Epithelial cell of prostate (primary cell): ENCODE data around the gene EME1.

Experiments used
- DNase-seq: peaks from one replicate; pipeline ENCODE4 v3.0.0-alpha.2; 2011; ENCODE audit warnings: low read depth, low spot score
- H3K27ac ChIP-seq: fragments of 450-650 bp; 2 replicates; pipeline ENCODE4 v1.5.1; 2017; ENCODE audit warnings: mild to moderate bottlenecking

EME1 gene

GRCh38 chr17:50347117-50347893 is 25.7 kb upstream of the EME1 start:
- DNase-seq = no peak

GRCh38 chr17:50347894-50348291 is 25.1 kb upstream of the EME1 start:
- H3K27ac ChIP-seq = no peak overlapping the region
- DNase-seq = no peak

More at GRCh38 chr17:50347117-50347893, 25.7 kb upstream of the EME1 start:
- H3K27ac ChIP-seq = peak overlapping the region; percentile 40

DNA sequence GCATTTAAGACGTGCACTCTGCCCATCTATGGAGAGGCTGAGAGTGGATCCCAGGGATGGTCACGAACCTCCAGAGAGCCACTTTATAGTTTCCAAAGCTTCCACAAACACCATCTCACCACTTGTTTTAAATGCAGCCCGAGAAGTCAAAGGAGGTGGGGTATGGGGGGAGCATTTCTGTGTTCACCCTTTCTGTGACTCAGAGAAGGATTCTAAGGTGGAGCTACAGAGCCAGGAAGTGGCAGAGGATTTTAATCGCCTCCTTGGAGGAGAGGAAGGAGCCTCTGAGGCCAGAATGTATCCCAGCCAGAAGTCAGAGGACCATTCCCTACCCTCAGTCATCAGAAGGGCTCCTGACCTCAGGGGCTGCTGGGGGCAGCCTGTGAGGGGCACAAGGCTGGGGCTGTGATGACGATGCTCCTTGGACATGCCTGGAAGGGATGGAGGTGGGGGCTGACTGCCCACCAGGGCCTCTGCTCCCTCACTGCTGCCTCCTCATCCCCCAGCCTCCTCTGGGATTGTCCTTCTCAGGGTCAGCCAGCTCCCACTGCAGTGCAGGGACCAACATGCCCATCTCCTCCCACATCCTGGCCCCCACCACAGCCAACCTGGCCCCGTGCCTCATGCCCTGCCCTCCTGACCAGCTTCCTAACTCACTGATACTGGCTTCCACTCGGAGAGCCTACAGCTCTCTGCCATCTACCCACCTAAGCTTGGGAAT is 24.3 kb upstream of the EME1 start:
- no peak overlapping the region for H3K27ac ChIP-seq
- DNase-seq = no peak

- DNase-seq = no peak
- H3K27ac ChIP-seq = no peak overlapping the region
Observed at GRCh38 chr17:50349243-50349600, 23.8 kb upstream of the EME1 start.

- H3K27ac ChIP-seq = no peak overlapping the region
- no peak for DNase-seq
Observed at GRCh38 chr17:50350733-50351132, 22.3 kb upstream of the EME1 start.

- DNase-seq = no peak
Observed at GRCh38 chr17:50352072-50352692, 20.8 kb upstream of the EME1 start.

DNA sequence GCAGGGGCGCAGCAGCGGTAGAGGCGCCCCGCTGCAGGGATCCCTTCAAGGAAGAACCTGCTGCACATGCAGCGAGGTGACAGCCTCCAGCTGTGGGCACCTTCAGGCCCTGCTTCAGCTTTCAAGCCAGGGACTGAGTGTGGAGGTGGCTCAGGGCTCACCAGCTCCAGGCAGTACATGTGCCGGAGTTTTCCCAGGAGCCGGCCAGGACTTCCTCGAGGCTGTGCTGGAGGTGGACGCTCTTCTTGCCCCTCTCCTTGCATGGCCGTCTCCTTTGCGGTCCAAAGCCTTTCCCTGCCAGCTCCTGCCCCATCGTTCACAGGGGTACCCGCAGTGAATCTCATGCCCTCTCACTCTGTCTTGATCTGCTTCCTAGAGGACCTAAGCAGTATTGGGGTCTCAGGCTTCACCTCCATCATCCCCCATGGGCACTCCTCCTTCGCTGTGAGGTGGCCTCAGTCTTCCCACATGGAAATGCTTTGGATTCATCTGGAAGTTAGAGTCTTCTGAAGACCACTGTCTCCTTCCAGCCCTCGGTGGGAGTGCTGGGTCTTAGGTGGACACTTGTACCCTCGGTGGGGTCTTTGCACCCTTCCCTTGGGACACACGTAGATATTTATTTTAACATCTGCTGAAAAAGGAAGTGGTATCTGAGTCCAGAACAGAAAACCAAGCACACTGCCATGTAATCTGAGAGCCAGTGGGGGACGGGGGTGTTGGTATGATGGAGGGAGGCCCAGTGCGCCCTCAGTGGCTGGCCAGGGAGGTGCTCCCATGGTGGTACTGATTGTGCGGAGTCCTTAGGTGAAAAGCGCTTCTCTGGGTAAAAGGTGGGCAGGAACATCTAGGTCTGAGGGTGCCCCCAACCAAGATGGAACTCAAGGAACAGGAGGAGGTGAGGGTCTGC is 20.1 kb upstream of the EME1 start:
- no peak for DNase-seq
- no peak overlapping the region for H3K27ac ChIP-seq

More at GRCh38 chr17:50352072-50352692, 20.8 kb upstream of the EME1 start:
- no peak overlapping the region for H3K27ac ChIP-seq

- no peak overlapping the region for H3K27ac ChIP-seq
- no peak for DNase-seq
Observed at GRCh38 chr17:50353600-50354195, 19.3 kb upstream of the EME1 start.

DNA sequence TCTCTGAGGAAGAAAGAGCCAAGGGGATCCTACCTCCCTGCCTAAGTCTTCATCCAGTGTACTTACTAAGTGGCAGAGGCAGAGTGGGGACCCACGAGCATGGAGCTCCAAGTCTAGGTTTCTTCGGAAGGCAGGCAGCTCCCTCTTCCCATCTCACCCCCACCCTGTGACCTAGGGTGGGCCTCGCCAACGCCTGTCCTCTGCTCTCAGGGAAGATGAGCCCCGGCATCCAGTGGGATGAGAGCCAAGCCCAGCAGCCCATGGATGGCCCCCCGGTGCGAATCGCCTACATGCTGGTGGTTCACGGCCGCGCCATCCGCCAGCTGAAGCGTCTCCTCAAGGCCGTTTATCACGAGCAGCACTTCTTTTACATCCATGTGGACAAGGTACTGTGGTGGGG is 18.8 kb upstream of the EME1 start:
- DNase-seq = no peak
- H3K27ac ChIP-seq = no peak overlapping the region

GRCh38 chr17:50354776-50355175 is 18.3 kb upstream of the EME1 start:
- no peak for DNase-seq
- no peak overlapping the region for H3K27ac ChIP-seq

- no peak for DNase-seq
Observed at GRCh38 chr17:50355336-50355700, 17.7 kb upstream of the EME1 start.

GRCh38 chr17:50355701-50356341 is 17.2 kb upstream of the EME1 start:
- no peak for DNase-seq
- no peak overlapping the region for H3K27ac ChIP-seq

More at GRCh38 chr17:50355336-50355700, 17.7 kb upstream of the EME1 start:
- no peak overlapping the region for H3K27ac ChIP-seq

DNA sequence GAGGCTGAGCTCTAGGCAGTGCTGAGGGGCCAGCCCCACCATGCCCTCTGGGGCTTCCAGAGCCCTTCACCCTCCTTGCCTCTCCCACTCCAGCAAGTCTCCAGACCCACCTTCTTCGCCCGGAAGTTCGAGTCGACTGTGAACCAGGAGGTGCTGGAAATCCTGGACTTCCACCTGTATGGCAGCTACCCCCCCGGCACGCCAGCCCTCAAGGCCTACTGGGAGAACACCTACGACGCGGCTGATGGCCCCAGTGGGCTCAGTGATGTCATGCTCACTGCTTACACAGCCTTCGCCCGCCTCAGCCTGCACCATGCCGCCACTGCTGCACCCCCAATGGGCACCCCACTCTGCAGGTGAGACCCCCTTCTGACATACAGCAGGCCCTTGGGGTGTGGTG is 16.6 kb upstream of the EME1 start:
- H3K27ac ChIP-seq = no peak overlapping the region
- DNase-seq = no peak

GRCh38 chr17:50356892-50357510 is 16.0 kb upstream of the EME1 start:
- no peak for DNase-seq
- H3K27ac ChIP-seq = no peak overlapping the region

DNA sequence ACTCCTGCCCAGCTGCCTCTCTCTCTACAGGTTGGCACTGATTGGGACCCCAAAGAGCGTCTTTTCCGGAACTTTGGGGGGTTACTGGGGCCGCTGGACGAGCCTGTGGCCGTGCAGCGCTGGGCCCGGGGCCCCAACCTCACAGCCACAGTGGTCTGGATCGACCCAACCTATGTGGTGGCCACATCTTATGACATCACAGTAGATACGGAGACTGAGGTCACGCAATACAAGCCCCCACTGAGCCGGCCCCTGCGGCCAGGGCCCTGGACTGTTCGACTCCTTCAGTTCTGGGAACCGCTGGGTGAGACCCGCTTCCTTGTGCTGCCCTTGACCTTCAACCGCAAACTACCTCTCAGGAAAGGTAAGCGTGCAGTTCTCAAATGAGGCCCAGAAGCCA is 14.9 kb upstream of the EME1 start:
- no peak overlapping the region for H3K27ac ChIP-seq

DNA sequence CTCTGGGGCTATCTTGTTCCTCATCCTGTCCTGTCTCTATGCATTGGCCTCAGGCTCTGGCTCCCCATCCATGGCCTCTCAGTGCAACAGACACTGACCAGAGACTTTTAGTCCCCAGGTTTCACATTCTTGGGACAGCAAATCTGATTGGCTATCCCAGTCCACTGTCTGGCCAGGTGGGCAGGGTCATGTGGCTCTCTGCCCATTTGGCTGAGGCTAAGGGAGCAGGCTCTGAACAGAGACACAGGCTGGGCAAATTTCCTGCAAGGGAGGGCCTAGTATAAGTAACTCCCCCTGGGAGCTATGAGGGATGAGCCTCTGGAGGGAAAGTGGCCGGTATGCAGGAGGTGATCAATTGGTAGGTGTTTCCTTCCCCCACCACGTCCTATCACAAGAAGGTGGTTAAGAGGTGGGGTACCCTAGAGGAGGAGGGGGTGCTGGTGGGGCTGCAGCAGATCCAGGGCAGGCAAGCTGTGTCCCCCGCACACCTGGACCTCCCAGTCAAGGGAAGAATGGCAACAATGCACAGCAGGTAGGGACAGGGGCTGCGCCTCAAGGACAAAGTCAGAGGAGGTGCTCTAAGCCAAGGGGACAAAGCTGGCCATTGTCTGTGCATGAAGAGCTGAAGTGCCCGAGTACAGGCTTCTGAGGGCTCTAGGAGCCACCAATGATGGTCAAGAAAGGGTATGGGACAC is 13.9 kb upstream of the EME1 start:
- no peak for DNase-seq
- H3K27ac ChIP-seq = no peak overlapping the region

More for the DNA sequence above, 14.9 kb upstream of the EME1 start:
- DNase-seq = no peak

GRCh38 chr17:50359998-50360461 is 13.0 kb upstream of the EME1 start:
- no peak overlapping the region for H3K27ac ChIP-seq
- DNase-seq = no peak

DNA sequence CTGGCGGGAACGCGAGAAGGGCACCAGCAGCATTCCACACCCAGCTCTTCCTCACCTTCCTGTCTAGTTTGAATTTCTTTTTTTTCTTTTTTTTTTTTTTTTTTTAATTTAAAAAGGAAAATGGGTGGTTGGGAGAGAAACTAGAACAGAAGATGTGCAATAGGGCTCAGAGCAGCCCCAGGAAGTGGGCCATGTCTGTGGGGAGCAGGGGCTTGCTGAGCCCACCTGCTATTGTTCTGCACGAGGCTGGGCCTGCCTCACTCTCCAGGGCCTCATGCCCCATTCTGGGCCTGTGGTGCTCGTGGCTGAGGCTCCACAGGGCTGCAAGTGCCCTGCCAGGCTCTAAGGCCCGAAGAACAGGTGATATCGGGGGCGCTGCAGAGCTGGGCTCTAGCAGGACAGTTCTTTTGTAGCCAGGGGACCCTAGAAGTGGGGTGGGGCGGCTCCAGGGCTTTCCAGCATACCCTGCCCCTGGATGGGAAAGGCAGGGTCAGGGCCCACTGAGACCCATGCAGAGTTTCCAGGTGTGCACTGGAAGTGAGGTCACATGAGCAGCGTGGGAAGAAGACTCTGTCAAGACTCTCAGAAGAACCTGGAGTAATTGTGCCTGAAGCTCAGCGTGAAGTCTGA is 12.4 kb upstream of the EME1 start:
- DNase-seq = no peak
- H3K27ac ChIP-seq = no peak overlapping the region
